ENCODE data around the gene MAD1L1. TPM values are rescaled to one million over a fixed set of nuclear protein-coding genes. Genes with fewer than 3 reads are reported as not detected.

Gene MAD1L1
- total RNA-seq, 3 donors from 2014 or later = 25.3 to 31.2 (median 26.2) TPM

DNA sequence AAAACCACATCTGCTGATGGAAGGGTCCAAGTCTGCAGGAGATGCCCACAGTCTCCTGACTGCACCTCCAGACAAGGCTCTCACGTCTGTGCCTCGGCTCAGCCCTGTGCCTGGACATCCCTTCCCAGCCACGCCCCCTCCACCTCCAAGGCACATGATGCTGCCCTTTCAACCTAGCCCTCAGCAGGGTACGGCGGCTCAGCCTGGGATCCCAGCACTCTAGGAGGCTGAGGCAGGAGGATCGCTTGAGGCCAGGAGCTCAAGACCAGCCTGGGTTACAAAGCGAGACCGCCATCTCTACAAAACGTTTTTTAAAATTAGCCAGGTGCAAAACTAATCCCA, 14.3 kb downstream of the MAD1L1 start:
- H3K36me3 ChIP-seq (ENCODE audit: low read depth) = no peaks in the 10 kb centered on the region
- intact Hi-C loops (cut with DNase I, micrococcal nuclease) = no loop called here

GRCh38 chr7:2217716-2218443, 14.9 kb downstream of the MAD1L1 start:
- H3K9me3 ChIP-seq = no peaks in the 10 kb centered on the region
- no peak overlapping the region for H3K4me3 ChIP-seq
- no peaks in the 10 kb centered on the region for H3K4me1 ChIP-seq (ENCODE audit: low read depth)
- no peak for ATAC-seq
- DNase-seq = no peak
- intact Hi-C loops (cut with DNase I, micrococcal nuclease) = no loop called here
- no peaks in the 10 kb centered on the region for H3K36me3 ChIP-seq (ENCODE audit: low read depth)
- TF ChIP-seq, protein P1, sequence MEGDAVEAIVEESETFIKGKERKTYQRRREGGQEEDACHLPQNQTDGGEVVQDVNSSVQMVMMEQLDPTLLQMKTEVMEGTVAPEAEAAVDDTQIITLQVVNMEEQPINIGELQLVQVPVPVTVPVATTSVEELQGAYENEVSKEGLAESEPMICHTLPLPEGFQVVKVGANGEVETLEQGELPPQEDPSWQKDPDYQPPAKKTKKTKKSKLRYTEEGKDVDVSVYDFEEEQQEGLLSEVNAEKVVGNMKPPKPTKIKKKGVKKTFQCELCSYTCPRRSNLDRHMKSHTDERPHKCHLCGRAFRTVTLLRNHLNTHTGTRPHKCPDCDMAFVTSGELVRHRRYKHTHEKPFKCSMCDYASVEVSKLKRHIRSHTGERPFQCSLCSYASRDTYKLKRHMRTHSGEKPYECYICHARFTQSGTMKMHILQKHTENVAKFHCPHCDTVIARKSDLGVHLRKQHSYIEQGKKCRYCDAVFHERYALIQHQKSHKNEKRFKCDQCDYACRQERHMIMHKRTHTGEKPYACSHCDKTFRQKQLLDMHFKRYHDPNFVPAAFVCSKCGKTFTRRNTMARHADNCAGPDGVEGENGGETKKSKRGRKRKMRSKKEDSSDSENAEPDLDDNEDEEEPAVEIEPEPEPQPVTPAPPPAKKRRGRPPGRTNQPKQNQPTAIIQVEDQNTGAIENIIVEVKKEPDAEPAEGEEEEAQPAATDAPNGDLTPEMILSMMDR (IDR thresholded peaks at IDR 0.05) = no peak

More for the DNA sequence above, 14.3 kb downstream of the MAD1L1 start:
- TF ChIP-seq, protein P1 (IDR thresholded peaks at IDR 0.05) = no peak
- Histone ChIP-seq H3K4me3 (no peak overlapping the region), H3K4me1 (ENCODE audit: low read depth) (no peaks in the 10 kb centered on the region), H3K9me3 (no peaks in the 10 kb centered on the region)
- ATAC-seq = no peak
- no peak for DNase-seq

- Histone ChIP-seq H3K4me3 (no peak overlapping the region), H3K36me3 (ENCODE audit: low read depth) (no peaks in the 10 kb centered on the region), H3K9me3 (no peaks in the 10 kb centered on the region), H3K4me1 (ENCODE audit: low read depth) (no peaks in the 10 kb centered on the region)
- ATAC-seq (no peak), DNase-seq (no peak)
- TF ChIP-seq, protein P1 (IDR thresholded peaks at IDR 0.05) = no peak
- intact Hi-C loops (cut with DNase I, micrococcal nuclease) = no loop called here
Measured at GRCh38 chr7:2217206-2217605, 15.5 kb downstream of the MAD1L1 start.

- Histone ChIP-seq H3K9me3 (no peaks in the 10 kb centered on the region), H3K36me3 (ENCODE audit: low read depth) (no peaks in the 10 kb centered on the region), H3K4me3 (no peak overlapping the region), H3K4me1 (ENCODE audit: low read depth) (no peaks in the 10 kb centered on the region)
- TF ChIP-seq, protein P1 (IDR thresholded peaks at IDR 0.05) = no peak
- DNase-seq (no peak), ATAC-seq (no peak)
- intact Hi-C loops (cut with DNase I, micrococcal nuclease) = no loop called here
Measured at GRCh38 chr7:2215851-2216250, 16.9 kb downstream of the MAD1L1 start.

GRCh38 chr7:2214636-2215035, 18.1 kb downstream of the MAD1L1 start:
- Histone ChIP-seq H3K4me1 (ENCODE audit: low read depth) (no peaks in the 10 kb centered on the region), H3K4me3 (no peak overlapping the region), H3K9me3 (no peaks in the 10 kb centered on the region), H3K36me3 (ENCODE audit: low read depth) (no peaks in the 10 kb centered on the region)
- DNase-seq = no peak
- intact Hi-C loops (cut with DNase I, micrococcal nuclease) = loop anchor here in 1 of 2 donors (5.0 kb wide), 1 partner anchor 632 kb away; no protein-coding TSS in a partner anchor
- TF ChIP-seq, protein P1 (IDR thresholded peaks at IDR 0.05) = no peak
- ATAC-seq = no peak
